Panc1 (cell line): ENCODE results near the gene IFIT3. TPM values are rescaled to one million over a fixed set of nuclear protein-coding genes. Genes with fewer than 3 reads are reported as not detected.

Experiments
- ATAC-seq: fragments of 200-7000 bp; cut with Tn5 transposase; 2 replicates; pipeline ENCODE4 v1.9.1; 2020; ENCODE audit warnings: mild to moderate bottlenecking, moderate library complexity
- BruUV-seq: library from RNA; stranded (reverse); fragments of 400-500 nt; replicated peaks from 2 replicates; lab custom pipeline; 2021; lab: Mats Ljungman, UMichigan
- CTCF ChIA-PET: fragments of 300-600 bp; sonication (Branson Sonifier 250); formaldehyde crosslinking; loops from one replicate; lab custom pipeline; 2022; ENCODE audit warnings: antibody characterized with exemption; lab: Charles Lee
- POLR2A ChIA-PET: fragments of 300-600 bp; sonication (Branson Sonifier 250); formaldehyde crosslinking; loops from one replicate; lab custom pipeline; 2022; ENCODE audit warnings: antibody characterized with exemption; lab: Charles Lee
- DNase-seq: peaks from one replicate; pipeline ENCODE4 v3.0.0-alpha.2; 2010; ENCODE audit warnings: low read depth, low spot score
- H3K27ac ChIP-seq: 2 replicates; pipeline ENCODE4 v1.5.1; 2011; ENCODE audit warnings: mild to moderate bottlenecking, low read length, inconsistent platforms
- H3K27me3 ChIP-seq: fragments of 200-500 bp; sonication (Bioruptor generic); 2 replicates; pipeline ENCODE4 v1.6.0; 2014; ENCODE audit warnings: low read length, inconsistent platforms; ENCODE audit not compliant: control insufficient read depth, insufficient read depth
- H3K36me3 ChIP-seq: fragments of 200-500 bp; sonication (Bioruptor generic); 2 replicates; pipeline ENCODE4 v1.5.1; 2014; ENCODE audit warnings: inconsistent platforms, mild to moderate bottlenecking, low read length, moderate library complexity; ENCODE audit not compliant: control insufficient read depth, insufficient read depth
- H3K4me1 ChIP-seq: 2 replicates; pipeline ENCODE4 v1.5.1; 2011; ENCODE audit warnings: inconsistent platforms, mild to moderate bottlenecking, low read length, moderate library complexity; ENCODE audit not compliant: control insufficient read depth, insufficient read depth
- H3K4me3 ChIP-seq, 2 experiments: 2 replicates each; pipeline ENCODE4 v1.5.1; 2011 to 2012; ENCODE audit warnings: low read depth in 2 of 2, low read length in 2 of 2, mild to moderate bottlenecking in 2 of 2, inconsistent platforms in 1 of 2, moderate library complexity in 1 of 2
- H3K9me3 ChIP-seq: fragments of 200-500 bp; sonication (Bioruptor generic); 2 replicates; pipeline ENCODE4 v1.5.1; 2014; ENCODE audit warnings: low read depth, mild to moderate bottlenecking, inconsistent platforms, low read length, moderate library complexity; ENCODE audit not compliant: control insufficient read depth, insufficient read depth
- POLR2AphosphoS5 ChIP-seq: IDR thresholded peaks from 2 replicates; pipeline ENCODE4 v1.6.1; 2012; ENCODE audit warnings: mild to moderate bottlenecking, low read depth, low read length, moderate library complexity
- SIN3A ChIP-seq: IDR thresholded peaks from 2 replicates; pipeline ENCODE4 v1.6.1; 2012; ENCODE audit warnings: low read depth, mild to moderate bottlenecking, low read length, moderate library complexity, borderline replicate concordance; ENCODE audit not compliant: insufficient read depth
- TCF7L2 ChIP-seq: IDR thresholded peaks from 2 replicates; pipeline ENCODE4 v1.6.1; 2011; ENCODE audit warnings: mild to moderate bottlenecking, low read depth, low read length, inconsistent platforms
- in situ Hi-C: cut with HindIII; loops from 2 replicates; pipeline ENCODE4 v1.10.0; 2016; ENCODE audit warnings: low sequenced_read_pairs, low pct_unique_long_range_greater_than_20kb
- intact Hi-C: fragments of 100-400 bp; cut with micrococcal nuclease; formaldehyde crosslinking; loops from one replicate; pipeline ENCODE4 v1.10.0; 2022; ENCODE audit not compliant: unreplicated experiment
- total RNA-seq: library from RNA; stranded (reverse); gene quantifications from one replicate; pipeline ENCODE4 v1.2.1, GENCODE V29; 2021; ENCODE audit not compliant: unreplicated experiment
- TF ChIP-seq, protein P1 (sequence below), 2 experiments: IDR thresholded peaks; 2 replicates each; pipeline ENCODE4 v1.6.1; 2011 to 2012; ENCODE audit warnings: low read depth in 2 of 2, control low read depth in 1 of 2, low read length in 1 of 2, mild to moderate bottlenecking in 1 of 2, moderate library complexity in 1 of 2; ENCODE audit not compliant: insufficient read depth in 1 of 2
- TF ChIP-seq, protein P2 (sequence below): fragments of 450-650 bp; IDR thresholded peaks from 2 replicates; pipeline ENCODE4 v1.5.1; 2017; ENCODE audit warnings: mild to moderate bottlenecking

Gene IFIT3
- total RNA-seq, 1 experiment from 2014 or later = 29.8 TPM

DNA sequence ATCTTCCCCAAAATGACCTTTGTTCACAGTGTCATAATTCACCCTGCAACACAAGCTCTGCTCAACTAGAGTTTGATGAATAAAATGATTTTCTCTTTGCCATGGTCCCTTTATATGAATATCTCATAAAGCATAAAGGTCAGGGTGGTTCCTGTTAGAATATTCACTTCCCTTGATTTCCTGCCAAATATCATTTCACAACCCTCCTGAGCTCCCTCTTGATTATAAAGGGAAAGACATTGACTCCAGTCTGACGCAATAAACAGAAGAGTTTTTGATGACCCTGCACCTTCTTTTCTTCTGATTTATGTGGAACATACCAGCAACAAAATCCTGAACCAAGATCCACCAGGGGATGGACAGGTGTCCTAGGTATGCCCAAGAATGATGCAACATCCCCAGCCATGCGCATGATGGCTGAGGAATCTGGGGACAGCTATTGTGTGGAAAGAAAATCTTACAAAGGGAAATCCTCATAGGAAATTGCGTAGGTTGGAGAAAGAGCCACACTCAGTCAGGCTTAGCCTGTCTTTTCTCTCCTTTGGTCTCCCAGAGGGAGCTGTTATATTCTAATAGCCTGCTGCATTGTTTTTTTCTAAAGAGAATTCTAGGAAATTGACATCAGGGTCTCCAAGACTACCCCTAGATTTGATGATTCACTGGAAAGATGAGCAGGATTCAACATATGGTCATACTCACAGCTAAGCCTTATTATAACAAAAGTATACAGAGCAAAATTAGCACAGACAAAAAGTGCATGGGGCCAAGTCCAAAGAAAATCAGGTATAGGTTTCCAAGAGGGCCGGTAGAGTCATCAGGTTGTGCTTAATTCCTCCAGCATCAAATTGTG lies 18.8 kb downstream of the IFIT3 start:
- Histone ChIP-seq H3K9me3 (no peaks in the 10 kb centered on the region), H3K4me3 (no peak overlapping the region), H3K4me1 (peaks cover 9% of the 10 kb centered on the region), H3K27ac (peak overlapping the region; percentile 27; the same call in 1 of the 2 replicates), H3K36me3 (no peaks in the 10 kb centered on the region), H3K27me3 (no peaks in the 10 kb centered on the region)
- no TSS peak for BruUV-seq
- TF ChIP-seq SIN3A (no peak), TCF7L2 (no peak), POLR2AphosphoS5 (no peak)
- TF ChIP-seq, protein P1, sequence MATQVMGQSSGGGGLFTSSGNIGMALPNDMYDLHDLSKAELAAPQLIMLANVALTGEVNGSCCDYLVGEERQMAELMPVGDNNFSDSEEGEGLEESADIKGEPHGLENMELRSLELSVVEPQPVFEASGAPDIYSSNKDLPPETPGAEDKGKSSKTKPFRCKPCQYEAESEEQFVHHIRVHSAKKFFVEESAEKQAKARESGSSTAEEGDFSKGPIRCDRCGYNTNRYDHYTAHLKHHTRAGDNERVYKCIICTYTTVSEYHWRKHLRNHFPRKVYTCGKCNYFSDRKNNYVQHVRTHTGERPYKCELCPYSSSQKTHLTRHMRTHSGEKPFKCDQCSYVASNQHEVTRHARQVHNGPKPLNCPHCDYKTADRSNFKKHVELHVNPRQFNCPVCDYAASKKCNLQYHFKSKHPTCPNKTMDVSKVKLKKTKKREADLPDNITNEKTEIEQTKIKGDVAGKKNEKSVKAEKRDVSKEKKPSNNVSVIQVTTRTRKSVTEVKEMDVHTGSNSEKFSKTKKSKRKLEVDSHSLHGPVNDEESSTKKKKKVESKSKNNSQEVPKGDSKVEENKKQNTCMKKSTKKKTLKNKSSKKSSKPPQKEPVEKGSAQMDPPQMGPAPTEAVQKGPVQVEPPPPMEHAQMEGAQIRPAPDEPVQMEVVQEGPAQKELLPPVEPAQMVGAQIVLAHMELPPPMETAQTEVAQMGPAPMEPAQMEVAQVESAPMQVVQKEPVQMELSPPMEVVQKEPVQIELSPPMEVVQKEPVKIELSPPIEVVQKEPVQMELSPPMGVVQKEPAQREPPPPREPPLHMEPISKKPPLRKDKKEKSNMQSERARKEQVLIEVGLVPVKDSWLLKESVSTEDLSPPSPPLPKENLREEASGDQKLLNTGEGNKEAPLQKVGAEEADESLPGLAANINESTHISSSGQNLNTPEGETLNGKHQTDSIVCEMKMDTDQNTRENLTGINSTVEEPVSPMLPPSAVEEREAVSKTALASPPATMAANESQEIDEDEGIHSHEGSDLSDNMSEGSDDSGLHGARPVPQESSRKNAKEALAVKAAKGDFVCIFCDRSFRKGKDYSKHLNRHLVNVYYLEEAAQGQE (IDR thresholded peaks at IDR 0.05; ENCODE audit: insufficient read depth in 1 of 2, low read depth in 2 of 2, low read length in 1 of 2) = no peak
- TF ChIP-seq, protein P2, sequence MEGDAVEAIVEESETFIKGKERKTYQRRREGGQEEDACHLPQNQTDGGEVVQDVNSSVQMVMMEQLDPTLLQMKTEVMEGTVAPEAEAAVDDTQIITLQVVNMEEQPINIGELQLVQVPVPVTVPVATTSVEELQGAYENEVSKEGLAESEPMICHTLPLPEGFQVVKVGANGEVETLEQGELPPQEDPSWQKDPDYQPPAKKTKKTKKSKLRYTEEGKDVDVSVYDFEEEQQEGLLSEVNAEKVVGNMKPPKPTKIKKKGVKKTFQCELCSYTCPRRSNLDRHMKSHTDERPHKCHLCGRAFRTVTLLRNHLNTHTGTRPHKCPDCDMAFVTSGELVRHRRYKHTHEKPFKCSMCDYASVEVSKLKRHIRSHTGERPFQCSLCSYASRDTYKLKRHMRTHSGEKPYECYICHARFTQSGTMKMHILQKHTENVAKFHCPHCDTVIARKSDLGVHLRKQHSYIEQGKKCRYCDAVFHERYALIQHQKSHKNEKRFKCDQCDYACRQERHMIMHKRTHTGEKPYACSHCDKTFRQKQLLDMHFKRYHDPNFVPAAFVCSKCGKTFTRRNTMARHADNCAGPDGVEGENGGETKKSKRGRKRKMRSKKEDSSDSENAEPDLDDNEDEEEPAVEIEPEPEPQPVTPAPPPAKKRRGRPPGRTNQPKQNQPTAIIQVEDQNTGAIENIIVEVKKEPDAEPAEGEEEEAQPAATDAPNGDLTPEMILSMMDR = no peak
- in situ Hi-C loops (no loop called here), intact Hi-C loops (no loop called here)
- ATAC-seq (no peak), DNase-seq (no peak)
- CTCF ChIA-PET = no interaction called here
- POLR2A ChIA-PET = no interaction called here

DNA sequence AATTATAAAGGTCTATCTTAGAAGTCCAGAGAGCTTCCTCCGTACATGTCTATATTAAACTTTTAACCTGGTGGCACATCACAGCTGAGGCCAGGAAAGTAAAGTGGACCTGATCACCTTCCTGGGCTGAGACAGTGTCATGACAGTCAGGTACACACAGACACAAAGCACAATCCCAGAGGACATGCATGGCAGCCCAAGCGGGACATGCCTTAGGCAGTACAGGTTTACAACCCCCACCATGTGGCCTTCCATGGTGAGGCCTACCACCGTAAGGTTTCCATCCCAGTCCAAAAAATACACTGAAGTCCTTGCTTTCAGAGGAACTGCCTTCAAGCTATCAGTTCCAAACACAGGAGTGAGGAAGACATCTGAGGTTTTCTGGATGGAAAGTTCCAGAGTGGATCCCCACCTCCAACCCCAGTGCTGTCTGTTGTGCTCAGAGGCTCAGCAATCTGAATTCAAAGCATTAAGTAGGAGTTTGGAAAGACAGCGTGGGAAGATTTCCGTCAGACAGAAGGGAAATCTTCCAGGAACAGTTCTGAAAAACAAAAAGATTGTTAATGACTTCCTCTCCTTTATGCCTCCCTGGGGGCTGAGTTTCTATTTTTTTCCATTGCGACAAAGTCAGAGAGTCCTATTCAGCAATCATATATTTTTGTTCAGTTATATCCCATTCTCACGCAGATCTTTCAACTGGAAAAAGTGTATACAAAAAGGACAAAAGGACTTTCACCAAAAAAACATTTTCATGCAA lies 20.1 kb downstream of the IFIT3 start:
- CTCF ChIA-PET = no interaction called here
- POLR2A ChIA-PET = no interaction called here
- Histone ChIP-seq H3K36me3 (no peaks in the 10 kb centered on the region), H3K27me3 (no peaks in the 10 kb centered on the region), H3K4me1 (peaks cover 19% of the 10 kb centered on the region), H3K9me3 (no peaks in the 10 kb centered on the region), H3K4me3 (no peak overlapping the region), H3K27ac (peak overlapping the region; percentile 52)
- DNase-seq (no peak), ATAC-seq (no peak)
- TF ChIP-seq, protein P1 (IDR thresholded peaks at IDR 0.05; ENCODE audit: insufficient read depth in 1 of 2, low read depth in 2 of 2, low read length in 1 of 2) = no peak
- no peak for TF ChIP-seq TCF7L2
- no peak for TF ChIP-seq POLR2AphosphoS5
- TF ChIP-seq, protein P2 = no peak
- TF ChIP-seq SIN3A = no peak
- no TSS peak for BruUV-seq
- in situ Hi-C loops (no loop called here), intact Hi-C loops (no loop called here)
